Right kidney (tissue), 1 donor: ENCODE results near the gene ANKS6.

ENCODE experiments used
- DNase-seq: peaks from one replicate; pipeline ENCODE4 v3.0.0-alpha.2; 2016

The ANKS6 gene

GRCh38 chr9:98772364-98773155 is 23.8 kb downstream of the ANKS6 start:
- no peak for DNase-seq

- no peak for DNase-seq
Observed at GRCh38 chr9:98771209-98771874, 25.0 kb downstream of the ANKS6 start.

GRCh38 chr9:98770717-98771116 is 25.6 kb downstream of the ANKS6 start:
- no peak for DNase-seq

GRCh38 chr9:98768344-98768743 is 28.0 kb downstream of the ANKS6 start:
- DNase-seq: no peak

GRCh38 chr9:98767915-98768314 is 28.4 kb downstream of the ANKS6 start:
- DNase-seq: no peak

GRCh38 chr9:98767196-98767595 is 29.2 kb downstream of the ANKS6 start:
- no peak for DNase-seq

- DNase-seq: no peak
Observed at GRCh38 chr9:98766586-98766985, 29.8 kb downstream of the ANKS6 start.

GRCh38 chr9:98765256-98765655 is 31.1 kb downstream of the ANKS6 start:
- no peak for DNase-seq

- DNase-seq: no peak
Observed at GRCh38 chr9:98763986-98764745, 32.2 kb downstream of the ANKS6 start.

- no peak for DNase-seq
Observed at GRCh38 chr9:98760231-98760630, 36.1 kb downstream of the ANKS6 start.

GRCh38 chr9:98755006-98755618 is 41.2 kb downstream of the ANKS6 start:
- no peak for DNase-seq

- no peak for DNase-seq
Observed at GRCh38 chr9:98751210-98751609, 45.1 kb downstream of the ANKS6 start.

GRCh38 chr9:98750364-98751060 is 45.8 kb downstream of the ANKS6 start:
- DNase-seq: no peak

- no peak for DNase-seq
Observed at GRCh38 chr9:98747476-98747875, 48.9 kb downstream of the ANKS6 start.

GRCh38 chr9:98745470-98745869 is 50.9 kb downstream of the ANKS6 start:
- no peak for DNase-seq

- DNase-seq: no peak
Observed at GRCh38 chr9:98743818-98744611, 52.3 kb downstream of the ANKS6 start.

- no peak for DNase-seq
Observed at GRCh38 chr9:98743329-98743728, 53.0 kb downstream of the ANKS6 start.

GRCh38 chr9:98742325-98743280 is 53.8 kb downstream of the ANKS6 start:
- DNase-seq: no peak

- DNase-seq: no peak
Observed at GRCh38 chr9:98740226-98740881, 56.0 kb downstream of the ANKS6 start.

- no peak for DNase-seq
Observed at GRCh38 chr9:98738741-98739140, 57.6 kb downstream of the ANKS6 start.
